Thymus (tissue), 11 donors: ENCODE data around the gene GIPC2. TPM values are rescaled to one million over a fixed set of nuclear protein-coding genes. Genes with fewer than 3 reads are reported as not detected.

Experiments
- DNase-seq, 9 donors: peaks; one replicate each; pipeline ENCODE4 v3.0.0-alpha.2; 2013; ENCODE audit warnings: low spot score in 9 of 9, low read depth in 6 of 9, missing footprints in 1 of 9
- H3K27ac ChIP-seq, 2 donors: one replicate each; pipeline ENCODE4 v1.5.1; 2013; ENCODE audit warnings: control low read depth in 1 of 2, low read depth in 1 of 2, low read length in 1 of 2, mild to moderate bottlenecking in 1 of 2, moderate library complexity in 1 of 2
- H3K27me3 ChIP-seq, 2 donors: one replicate each; pipeline ENCODE4 v1.5.1; 2013; ENCODE audit warnings: low read length in 1 of 2; ENCODE audit not compliant: control insufficient read depth in 2 of 2, insufficient read depth in 1 of 2
- H3K36me3 ChIP-seq, 2 donors: one replicate each; pipeline ENCODE4 v1.5.1; 2013; ENCODE audit warnings: low read length in 1 of 2, mild to moderate bottlenecking in 1 of 2, moderate library complexity in 1 of 2; ENCODE audit not compliant: control insufficient read depth in 2 of 2, insufficient read depth in 2 of 2
- H3K4me1 ChIP-seq, 2 donors: one replicate each; pipeline ENCODE4 v1.5.1; 2013; ENCODE audit warnings: low read length in 2 of 2; ENCODE audit not compliant: control insufficient read depth in 2 of 2, insufficient read depth in 2 of 2
- H3K4me3 ChIP-seq, 2 donors: one replicate each; pipeline ENCODE4 v1.5.1; 2013; ENCODE audit warnings: low read length in 2 of 2, control low read depth in 1 of 2, mild to moderate bottlenecking in 1 of 2
- H3K9me3 ChIP-seq, 2 donors: one replicate each; pipeline ENCODE4 v1.5.1; 2013; ENCODE audit warnings: low read length in 1 of 2, mild to moderate bottlenecking in 1 of 2; ENCODE audit not compliant: control insufficient read depth in 2 of 2, insufficient read depth in 1 of 2
- WGBS: extraction: QIAGEN DNeasy Blood & Tissue Kit; methylation state at CpG from one replicate; pipeline ENCODE4 v1.1.7; 2013; 5-methylcytosine and 5-hydroxymethylcytosine counted together
- polyA plus RNA-seq: library from polyadenylated mRNA; stranded (reverse); fragments of 200-250 nt; gene quantifications from one replicate; pipeline ENCODE4 v1.2.3, GENCODE V29; 2013
- total RNA-seq: library from RNA; stranded (reverse); fragments of 120-200 nt; gene quantifications from one replicate; pipeline ENCODE4 v1.2.4, GENCODE V29; 2013
- donor health status: healthy.

The GIPC2 gene
- total and polyA plus RNA-seq, 2 donors: 0.28 to 1.3 TPM

DNA sequence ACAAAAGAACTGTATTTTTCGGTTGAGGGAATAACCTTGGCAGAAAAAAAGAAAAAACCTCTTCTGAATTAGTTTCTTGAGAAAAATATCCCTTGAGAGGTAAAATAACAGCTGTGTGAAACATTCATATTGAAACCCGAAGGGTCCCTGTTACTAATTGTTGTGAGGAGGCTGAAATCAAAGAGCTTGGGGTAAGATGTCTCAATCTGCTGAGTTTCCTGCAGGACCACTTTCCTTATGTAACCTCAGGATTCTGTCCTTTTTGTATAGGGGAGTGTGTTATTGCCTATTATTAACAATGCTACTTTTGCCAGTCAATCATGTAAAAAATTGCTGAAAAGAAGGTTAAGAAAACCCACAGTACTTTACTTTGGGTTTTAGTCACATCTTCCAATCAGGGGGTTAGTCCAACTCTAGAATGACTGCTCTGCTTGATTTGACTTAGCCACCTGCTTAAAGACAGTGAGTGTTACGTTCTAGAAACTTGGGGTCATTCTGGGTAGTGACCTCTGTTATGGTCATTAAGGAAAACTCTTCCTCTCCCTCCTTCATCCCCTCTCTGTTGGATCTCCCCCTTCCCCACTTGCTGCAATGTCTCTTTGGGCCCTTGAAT is 138.8 kb downstream of the GIPC2 start:
- H3K4me3 ChIP-seq: no peak overlapping the region
- no peaks in the 10 kb centered on the region for H3K9me3 ChIP-seq
- no peaks in the 10 kb centered on the region for H3K27me3 ChIP-seq
- no peaks in the 10 kb centered on the region for H3K36me3 ChIP-seq
- 77% methylated on average over 3 of the region's 3 CpGs for WGBS
- no peaks in the 10 kb centered on the region for H3K4me1 ChIP-seq
- H3K27ac ChIP-seq: no peak overlapping the region
- no peak for DNase-seq

Other genes starting within 250 kb of the GIPC2 start
- 0.52 TPM for gene NEXN, start 157.3 kb upstream of the GIPC2 start, total RNA-seq
- gene NEXN, start 157.3 kb upstream of the GIPC2 start, polyA plus RNA-seq: 11.6 TPM
- 182 TPM for gene FUBP1, start 66.9 kb upstream of the GIPC2 start, total RNA-seq
- gene FUBP1, start 66.9 kb upstream of the GIPC2 start, polyA plus RNA-seq: 110 TPM
- 17.8 TPM for gene DNAJB4, start 41.0 kb upstream of the GIPC2 start, total RNA-seq
- gene DNAJB4, start 41.0 kb upstream of the GIPC2 start, polyA plus RNA-seq: 16.1 TPM